Head of caudate nucleus (tissue), 42 donors: ENCODE results near the gene KCNJ10.
A peak's percentile ranks its signal among the peaks of the same experiment; 100 is the strongest.

ENCODE experiments used
- DNase-seq, 42 donors: peaks; one replicate each; pipeline versions ENCODE4 v3.0.0 to v3.0.0-alpha.2; 2020 to 2021; ENCODE audit warnings: mixed read lengths in 7 of 42
- intact Hi-C: fragments of 100-400 bp; cut with DNase I; formaldehyde crosslinking; loops from one replicate; pipeline ENCODE4 v1.15.0; 2022

KCNJ10 gene

DNA sequence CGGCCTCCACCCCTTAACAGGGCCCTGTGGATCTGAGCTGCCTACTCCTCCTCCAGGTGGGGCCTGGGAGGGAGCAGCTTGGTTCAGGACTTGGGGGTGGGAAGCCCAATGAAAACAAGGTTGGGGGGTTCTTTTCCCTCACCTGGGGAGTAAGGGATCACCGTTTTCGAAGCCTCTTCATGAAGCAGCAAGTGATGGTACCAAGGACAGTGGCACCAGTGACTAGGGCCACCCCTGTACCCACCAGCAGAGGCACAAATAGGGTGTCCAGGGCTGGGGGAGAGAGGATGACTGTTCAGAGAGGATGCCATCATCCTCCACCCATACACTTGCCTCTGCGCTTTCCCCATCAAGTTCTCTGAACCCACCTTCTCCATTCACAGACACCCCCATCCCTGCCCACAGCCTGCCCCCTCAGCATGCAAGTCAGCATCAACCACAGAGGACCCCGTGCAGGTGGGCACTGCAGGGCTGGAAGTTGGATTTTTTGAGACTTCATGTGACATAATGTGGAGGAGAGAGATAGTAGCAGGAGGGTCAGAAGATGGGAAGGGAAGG, 21.8 kb upstream of the KCNJ10 start:
- intact Hi-C loops: no loop called here
- DNase-seq: peak in 1 of 42 donors; percentile 27

- DNase-seq: peak in 1 of 42 donors; percentile 29
- intact Hi-C loops: no loop called here
Measured at GRCh38 chr1:160090760-160091159, 20.8 kb upstream of the KCNJ10 start.

- intact Hi-C loops: no loop called here
- DNase-seq: no peak
Measured at GRCh38 chr1:160089883-160090282, 19.9 kb upstream of the KCNJ10 start.

DNA sequence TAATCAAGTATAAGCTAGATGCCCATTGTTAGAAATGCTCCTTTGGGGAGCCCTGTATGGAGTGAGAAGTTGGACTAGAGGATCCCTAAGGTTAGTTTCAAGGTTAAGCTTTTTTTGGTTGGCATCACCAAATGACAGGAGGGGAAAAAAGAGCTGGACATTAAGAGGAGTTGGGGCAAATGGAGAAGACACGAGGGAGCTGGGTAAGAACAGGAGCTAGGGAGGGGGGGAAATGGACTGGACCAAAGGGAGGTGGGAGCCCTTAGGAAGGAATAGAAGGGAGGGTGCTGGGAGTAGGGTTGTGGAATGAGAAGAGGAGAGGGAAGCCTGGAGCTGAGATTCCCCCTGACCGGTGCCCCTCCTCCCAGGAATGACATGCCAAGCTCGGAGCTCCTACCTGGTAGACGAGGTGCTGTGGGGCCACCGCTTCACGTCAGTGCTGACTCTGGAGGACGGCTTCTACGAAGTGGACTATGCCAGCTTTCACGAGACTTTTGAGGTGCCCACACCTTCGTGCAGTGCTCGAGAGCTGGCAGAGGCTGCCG, 17.2 kb upstream of the KCNJ10 start:
- intact Hi-C loops: no loop called here
- peak in 1 of 42 donors; percentile 27 for DNase-seq

DNA sequence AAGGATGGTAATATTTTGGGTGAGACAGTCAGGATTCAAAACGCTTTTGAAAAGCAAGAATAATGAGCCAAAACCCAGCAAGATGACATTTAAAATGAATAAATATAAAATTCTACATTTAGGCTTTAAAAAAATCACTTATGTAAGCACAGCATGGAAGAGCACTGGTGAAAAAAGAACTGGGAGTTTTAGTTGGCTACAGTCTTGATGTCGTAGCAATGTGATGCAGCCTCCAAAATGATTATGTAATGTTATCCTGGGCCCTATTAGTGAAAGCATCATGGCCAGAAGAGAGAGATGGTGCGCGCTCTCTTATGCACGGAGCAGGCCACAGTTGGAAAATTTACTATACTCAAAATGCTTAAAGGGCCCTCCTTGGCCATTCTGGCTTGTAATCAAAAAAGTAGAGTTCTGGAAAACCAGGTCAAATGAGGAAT, 16.5 kb upstream of the KCNJ10 start:
- intact Hi-C loops: no loop called here
- DNase-seq: peak in 5 of 42 donors; percentile 24 to 53 (median 28)

DNA sequence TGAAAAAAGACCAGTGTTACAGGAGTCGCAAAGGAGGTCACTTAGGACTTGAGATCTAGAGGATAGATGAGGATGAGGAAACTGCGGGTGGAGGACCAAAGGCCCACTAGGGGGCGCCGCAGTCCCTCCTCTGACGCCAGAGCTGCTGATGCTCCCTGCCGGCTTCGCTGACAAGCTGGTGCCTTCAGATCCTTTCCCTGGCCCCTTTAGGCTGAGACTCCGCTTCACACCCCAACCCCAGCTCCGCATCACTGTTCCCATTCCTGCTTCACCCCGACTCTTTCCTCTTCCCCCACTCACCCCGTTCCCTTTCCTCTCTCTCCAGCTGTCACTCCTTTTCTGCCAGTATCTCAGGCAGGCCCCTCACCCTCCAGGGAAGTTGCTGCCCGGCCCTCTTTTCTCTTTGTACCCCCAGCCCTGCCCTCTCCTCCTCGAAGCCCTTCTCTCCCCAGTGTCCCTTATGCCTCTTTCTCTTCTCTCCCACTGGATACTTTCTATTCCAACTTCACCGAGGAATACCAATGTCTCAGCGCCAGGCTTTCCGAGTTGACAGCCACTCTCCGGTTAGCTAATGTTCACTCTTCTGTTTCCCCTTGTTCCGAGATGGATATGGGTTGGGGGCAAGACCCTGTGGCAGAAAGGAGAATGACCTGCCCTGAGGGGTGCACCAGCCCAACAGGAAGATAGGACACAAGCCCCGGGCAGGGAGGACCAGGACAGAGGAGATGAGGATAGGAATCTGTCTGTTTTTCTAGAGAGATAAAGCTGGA, 15.9 kb upstream of the KCNJ10 start:
- intact Hi-C loops: no loop called here
- DNase-seq: peak; percentile 91 to 98 (median 95)

DNA sequence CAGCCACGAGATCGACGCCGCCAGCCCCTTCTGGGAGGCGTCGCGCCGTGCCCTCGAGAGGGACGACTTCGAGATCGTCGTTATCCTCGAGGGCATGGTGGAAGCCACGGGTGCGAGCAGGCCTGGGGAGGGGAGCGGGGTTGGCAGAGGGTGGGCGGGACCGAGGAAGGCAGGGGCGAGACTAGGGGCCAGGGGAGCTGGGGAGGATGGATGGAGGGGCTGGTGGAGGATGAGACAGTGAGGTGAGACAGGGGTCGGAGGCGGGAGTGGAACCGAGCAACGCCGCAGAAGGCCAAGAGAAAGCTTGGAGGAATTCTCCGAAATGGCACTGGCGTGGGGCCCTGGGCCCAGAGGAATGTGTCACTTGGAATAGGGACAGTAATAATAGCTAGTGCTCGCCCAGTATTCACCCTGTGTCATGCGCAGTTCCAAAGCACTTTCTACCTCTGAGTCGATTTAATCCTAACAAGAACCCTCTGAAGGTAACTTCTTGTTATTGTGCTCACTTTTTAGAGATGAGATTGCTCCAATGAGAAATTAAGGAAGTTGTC, 14.9 kb upstream of the KCNJ10 start:
- intact Hi-C loops: no loop called here
- DNase-seq: peak in 1 of 42 donors; percentile 31

DNA sequence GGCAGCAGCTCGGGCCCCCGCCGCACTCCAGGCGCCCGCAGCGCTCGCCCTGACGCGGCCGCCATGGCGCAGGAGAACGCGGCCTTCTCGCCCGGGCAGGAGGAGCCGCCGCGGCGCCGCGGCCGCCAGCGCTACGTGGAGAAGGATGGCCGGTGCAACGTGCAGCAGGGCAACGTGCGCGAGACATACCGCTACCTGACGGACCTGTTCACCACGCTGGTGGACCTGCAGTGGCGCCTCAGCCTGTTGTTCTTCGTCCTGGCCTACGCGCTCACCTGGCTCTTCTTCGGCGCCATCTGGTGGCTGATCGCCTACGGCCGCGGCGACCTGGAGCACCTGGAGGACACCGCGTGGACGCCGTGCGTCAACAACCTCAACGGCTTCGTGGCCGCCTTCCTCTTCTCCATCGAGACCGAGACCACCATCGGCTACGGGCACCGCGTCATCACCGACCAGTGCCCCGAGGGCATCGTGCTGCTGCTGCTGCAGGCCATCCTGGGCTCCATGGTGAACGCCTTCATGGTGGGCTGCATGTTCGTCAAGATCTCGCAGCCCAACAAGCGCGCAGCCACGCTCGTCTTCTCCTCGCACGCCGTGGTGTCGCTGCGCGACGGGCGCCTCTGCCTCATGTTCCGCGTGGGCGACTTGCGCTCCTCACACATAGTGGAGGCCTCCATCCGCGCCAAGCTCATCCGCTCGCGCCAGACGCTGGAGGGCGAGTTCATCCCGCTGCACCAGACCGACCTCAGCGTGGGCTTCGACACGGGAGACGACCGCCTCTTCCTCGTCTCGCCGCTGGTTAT, 14.2 kb upstream of the KCNJ10 start:
- peak in 36 of 42 donors; percentile 61 to 87 (median 73) for DNase-seq
- intact Hi-C loops: no loop called here

DNA sequence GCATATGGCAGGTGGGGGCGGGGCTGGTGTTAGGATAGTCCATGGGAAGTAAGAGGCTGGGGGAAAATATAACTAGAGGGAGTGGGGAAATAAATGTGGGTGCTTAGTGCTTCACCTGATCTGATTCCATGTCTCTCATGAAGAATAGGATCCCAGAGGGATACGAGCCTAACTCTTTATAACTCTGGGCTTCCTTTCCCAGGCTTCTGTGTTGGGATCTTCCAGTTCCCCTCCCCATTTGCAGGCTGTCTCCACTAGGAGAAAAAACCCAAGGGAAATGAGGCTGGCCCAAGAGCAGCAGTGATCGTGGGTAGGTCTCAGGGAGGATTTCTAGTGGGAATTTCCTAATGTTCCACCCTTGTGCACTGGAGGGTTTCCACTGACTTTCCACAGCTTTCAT, 13.0 kb upstream of the KCNJ10 start:
- intact Hi-C loops: no loop called here
- no peak for DNase-seq

GRCh38 chr1:160082487-160082886, 12.5 kb upstream of the KCNJ10 start:
- intact Hi-C loops: no loop called here
- DNase-seq: peak in 4 of 42 donors; percentile 15 to 44 (median 34)

DNA sequence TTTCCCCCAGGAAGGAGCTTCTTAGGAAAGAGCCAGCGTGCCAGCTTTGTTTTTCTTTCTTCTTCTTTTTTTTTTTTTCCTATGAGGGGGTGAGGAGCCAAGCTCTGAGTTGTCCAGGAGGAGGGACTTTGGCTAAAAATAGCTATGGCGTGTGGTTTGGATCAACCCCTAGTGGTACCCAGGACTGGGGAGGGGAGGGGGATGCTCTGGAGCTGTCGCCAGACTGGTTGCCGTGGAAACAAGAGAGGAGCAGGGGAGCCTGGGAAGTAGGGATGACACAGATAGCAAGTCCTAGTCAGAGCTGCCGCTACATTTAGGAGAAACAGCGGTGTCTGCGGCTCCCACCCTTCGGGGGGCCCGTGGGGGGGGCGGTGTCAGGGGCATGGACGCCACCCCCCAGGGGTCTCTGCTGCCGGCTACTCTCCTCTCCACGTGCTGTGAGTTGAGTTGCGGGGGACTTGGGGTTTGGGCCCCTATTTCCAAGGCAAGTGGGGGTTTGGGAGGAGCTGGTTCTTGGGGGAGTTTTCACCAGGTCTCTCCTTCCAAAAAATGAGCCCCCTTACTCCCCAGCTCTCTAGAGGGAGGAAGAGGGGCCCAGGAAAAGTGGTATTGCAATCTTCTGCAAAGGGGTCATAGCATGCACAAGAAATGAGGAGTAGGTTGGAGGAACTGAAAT, 11.4 kb upstream of the KCNJ10 start, which contains the start of gene KCNJ9:
TSS of gene KCNJ9 (plus strand) at position 278 of the 676 bp plus-strand sequence. CDS start 2,493 bp downstream, outside the sequence.
- intact Hi-C loops: loop anchor here (2.0 kb wide), 1 partner anchor 35 kb away; no protein-coding TSS in a partner anchor

DNA sequence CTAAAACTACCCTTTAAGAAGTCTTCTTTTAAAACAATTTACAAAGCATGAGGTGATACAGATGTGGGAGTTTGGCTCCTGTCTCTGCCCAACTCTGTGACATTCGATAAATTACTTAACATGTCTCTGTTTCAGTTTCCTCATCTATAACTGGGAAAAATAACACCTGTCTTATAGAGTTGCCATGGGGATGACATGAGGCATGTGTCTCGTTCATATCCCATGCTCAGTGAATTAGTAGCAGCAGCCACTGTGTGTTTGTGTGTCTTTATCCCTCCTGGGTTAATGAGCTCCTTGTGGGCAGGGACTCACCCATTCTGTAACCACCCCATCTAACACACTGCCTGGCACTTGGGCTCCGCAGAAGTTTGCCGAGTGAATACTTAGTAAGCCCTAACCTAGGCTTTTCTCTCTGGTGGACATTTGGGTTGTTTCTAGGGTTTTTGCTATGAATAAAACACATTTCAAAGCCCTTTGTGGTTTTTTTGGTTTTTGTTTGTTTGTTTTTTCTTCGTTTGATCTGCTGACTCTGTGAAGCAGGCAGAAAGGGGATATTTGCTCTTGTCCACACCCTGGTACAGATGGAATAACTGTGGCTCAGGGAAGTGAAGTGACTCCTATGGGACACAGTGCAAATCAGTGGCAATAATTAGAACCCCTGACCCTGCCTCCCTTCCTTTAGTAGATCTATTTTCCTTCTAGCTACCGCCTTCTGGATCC, 10.6 kb upstream of the KCNJ10 start:
- intact Hi-C loops: loop anchor here (2.0 kb wide), 1 partner anchor 34 kb away; no protein-coding TSS in a partner anchor
- DNase-seq: peak in 2 of 42 donors; percentile 8 to 39

More for the DNA sequence above, 11.4 kb upstream of the KCNJ10 start, which contains the start of gene KCNJ9:
- peak; percentile 76 to 99 (median 93) for DNase-seq

DNA sequence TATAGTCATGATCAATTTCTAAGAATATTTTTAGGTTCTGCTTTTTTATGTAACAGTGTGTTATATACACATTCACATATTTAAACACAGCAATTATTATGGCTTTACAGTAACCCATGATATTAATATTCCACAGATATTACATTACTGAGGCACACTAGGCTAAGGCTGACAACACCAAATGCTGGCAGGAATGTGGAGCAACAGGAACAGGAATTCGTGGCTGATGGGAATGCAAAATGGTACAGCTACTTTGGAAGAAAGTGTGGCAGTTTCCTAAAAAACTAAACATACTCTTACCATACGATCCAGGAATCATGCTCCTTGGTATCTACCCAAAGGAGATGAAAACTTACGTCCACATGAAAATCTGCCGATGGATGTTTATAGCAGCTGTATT, 9.5 kb upstream of the KCNJ10 start:
- intact Hi-C loops: no loop called here
- DNase-seq: no peak

- DNase-seq: peak in 41 of 42 donors; percentile 66 to 94 (median 84)
- intact Hi-C loops: no loop called here
Measured at GRCh38 chr1:160078512-160079195, 8.7 kb upstream of the KCNJ10 start.

DNA sequence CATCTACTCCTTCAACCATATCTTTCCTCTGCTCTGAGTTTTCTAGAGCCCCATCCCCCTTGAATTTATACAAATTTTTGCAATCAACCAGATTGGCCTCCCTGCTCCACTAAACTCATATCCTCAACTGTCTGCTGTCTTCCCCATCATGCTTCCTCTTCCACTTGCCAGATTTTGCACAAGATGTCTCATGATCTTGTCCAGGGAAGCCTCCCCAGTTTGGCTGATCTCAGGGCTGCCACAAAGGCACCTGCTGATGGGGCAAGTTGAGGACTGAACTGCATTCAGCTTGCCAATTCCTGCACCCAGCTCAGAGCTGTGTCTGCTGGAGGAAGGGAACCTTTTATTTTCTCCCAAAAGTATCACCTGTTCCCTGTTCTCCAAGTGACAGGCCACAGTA, 7.5 kb upstream of the KCNJ10 start:
- intact Hi-C loops: no loop called here
- DNase-seq: peak in 1 of 42 donors; percentile 0

GRCh38 chr1:160076295-160076694, 6.3 kb upstream of the KCNJ10 start:
- intact Hi-C loops: no loop called here
- DNase-seq: no peak

- intact Hi-C loops: no loop called here
- no peak for DNase-seq
Measured at GRCh38 chr1:160075836-160076235, 5.9 kb upstream of the KCNJ10 start.
